HG02571 (cell line): Measurements from ENCODE around the gene KIF23.
A peak's percentile ranks its signal among the peaks of the same experiment; 100 is the strongest.
"Not testable (repeated sequence)": the region's sequence is repeated elsewhere in the genome, so short reads cannot be mapped to it uniquely, and the experiment has no call there.

ENCODE experiments used
- ATAC-seq: cut with Tn5 transposase; IDR thresholded peaks from one replicate; pipeline ENCODE4 v1.9.1; 2021; ENCODE audit warnings: mild to moderate bottlenecking, moderate library complexity; ENCODE audit not compliant: unreplicated experiment

The KIF23 gene

DNA sequence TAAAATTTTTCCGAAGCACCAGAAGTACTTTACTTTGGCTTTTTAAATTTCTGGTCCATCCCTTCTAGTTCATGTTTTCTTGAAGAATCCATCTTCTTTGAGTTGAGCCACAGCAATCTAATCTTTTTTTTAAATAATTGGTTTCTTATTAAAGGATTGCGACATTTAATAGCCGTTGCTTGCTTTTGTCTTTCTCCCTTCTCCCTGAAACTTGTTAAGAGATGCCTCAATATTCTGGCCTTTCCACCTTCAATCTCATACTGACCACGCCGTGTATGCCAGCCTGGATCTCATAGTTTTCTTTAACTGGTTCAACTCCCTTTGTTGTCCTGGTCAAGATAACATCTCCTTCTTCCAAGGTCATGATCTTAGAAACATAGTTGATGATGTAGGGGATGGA lies 20.1 kb downstream of the KIF23 start:
- ATAC-seq: no peak

DNA sequence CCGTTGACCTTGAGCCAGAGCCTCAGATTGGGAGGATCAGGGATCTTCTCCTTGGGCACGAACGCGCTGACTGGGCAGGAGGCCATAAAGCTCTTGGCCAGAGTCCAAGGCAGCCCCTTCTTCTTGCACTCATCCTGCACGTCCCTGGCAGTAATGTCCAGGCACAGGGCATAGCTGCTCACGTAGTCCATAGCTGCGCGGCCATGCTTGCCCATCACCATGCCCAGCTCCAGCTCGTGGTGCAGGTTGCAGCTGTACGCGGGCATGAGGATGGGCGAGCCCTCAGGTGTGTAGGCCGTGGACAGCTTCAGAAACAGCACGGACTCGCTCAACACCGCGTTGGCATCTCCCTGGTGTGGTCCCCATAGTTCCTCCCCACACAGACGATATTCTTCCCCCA lies 20.5 kb downstream of the KIF23 start:
- ATAC-seq: no peak

DNA sequence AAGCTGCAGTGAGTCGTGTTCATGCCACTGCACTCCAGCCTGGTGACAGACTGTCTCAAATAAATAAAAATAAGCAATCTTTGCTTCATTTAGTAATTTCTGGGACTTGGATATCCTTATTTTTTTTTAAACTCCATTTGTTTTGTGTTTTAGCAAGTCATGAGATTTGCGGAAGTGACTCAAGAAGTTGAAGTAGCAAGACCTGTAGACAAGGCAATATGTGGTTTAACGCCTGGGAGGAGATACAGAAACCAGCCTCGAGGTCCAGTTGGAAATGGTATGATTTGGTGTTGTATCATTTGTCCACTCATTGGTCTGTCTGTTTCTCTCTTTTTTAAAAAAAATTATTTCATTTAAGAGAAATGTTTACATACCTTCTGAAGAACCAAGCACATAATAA lies 21.8 kb downstream of the KIF23 start:
- no peak for ATAC-seq

- no peak for ATAC-seq
Observed at GRCh38 chr15:69436951-69437350, 22.8 kb downstream of the KIF23 start.

- ATAC-seq: no peak
Observed at GRCh38 chr15:69439623-69440022, 25.5 kb downstream of the KIF23 start.

- no peak for ATAC-seq
Observed at GRCh38 chr15:69443032-69443611, 29.0 kb downstream of the KIF23 start.

- no peak for ATAC-seq
Observed at GRCh38 chr15:69444686-69445085, 30.5 kb downstream of the KIF23 start.

DNA sequence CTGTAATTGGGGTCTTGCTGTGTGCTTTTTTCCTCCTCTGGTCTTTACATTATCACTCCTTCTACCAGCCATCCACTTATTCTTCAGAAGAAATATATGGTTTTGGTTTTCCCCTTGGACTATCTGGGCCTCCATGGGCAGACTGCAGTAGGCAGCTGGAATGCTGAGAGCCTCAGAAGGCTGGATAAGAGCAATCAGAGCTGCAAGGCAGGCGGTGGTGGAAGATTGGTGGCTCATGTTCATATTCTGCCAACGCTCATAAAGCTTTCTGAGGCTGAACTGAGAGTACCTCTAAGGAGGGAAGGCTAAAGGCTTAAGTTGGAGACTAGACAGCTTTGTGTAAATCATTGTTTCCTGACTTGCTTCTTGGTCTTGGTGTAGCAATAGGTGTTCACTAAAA lies 32.8 kb downstream of the KIF23 start:
- ATAC-seq: no peak

- ATAC-seq: not testable (repeated sequence)
Observed at GRCh38 chr15:69450221-69450620, 36.1 kb downstream of the KIF23 start.

- no peak for ATAC-seq
Observed at GRCh38 chr15:69450968-69451695, 37.0 kb downstream of the KIF23 start.

- peak; percentile 9 for ATAC-seq
Observed at GRCh38 chr15:69451951-69452691, 38.0 kb downstream of the KIF23 start.

DNA sequence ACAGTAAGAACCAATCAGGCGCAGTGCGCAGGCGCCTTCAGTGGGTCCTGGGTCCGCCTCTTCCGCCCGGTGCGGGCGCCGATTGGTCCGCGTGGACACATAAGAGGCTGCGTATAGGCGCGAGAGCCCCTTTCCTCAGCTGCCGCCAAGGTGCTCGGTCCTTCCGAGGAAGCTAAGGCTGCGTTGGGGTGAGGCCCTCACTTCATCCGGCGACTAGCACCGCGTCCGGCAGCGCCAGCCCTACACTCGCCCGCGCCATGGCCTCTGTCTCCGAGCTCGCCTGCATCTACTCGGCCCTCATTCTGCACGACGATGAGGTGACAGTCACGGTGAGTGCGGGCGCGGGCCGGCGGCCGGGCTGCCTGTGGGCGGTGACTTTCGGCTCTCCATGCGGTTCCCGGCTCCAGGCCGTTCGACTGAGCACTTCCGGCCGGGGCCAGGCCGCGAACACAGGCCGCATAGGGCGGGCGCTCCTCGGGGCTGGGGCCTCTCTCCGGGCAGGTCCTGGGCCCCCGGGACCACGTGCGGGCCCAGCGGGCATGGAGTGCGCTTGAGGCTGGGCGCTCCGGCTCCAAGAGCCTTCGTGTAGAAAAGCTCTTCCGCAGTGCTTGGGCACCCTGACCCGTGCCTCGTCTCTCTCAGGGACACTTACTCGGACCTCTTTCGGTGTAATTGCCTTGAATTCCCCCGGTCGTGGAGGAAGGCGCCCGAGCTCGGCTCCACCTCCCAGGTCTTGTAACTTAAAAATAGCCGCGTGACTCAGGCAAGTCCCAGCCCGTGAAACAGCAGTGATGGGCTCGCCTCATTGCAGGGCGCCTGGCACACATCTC lies 38.8 kb downstream of the KIF23 start, which contains the start of gene RPLP1:
RPLP1 (plus strand) TSS at position 127 of the 830 bp plus-strand sequence; CDS start at position 258, 131 bp downstream.
- ATAC-seq: peak; percentile 77

GRCh38 chr15:69454953-69455352 lies 40.8 kb downstream of the KIF23 start:
- no peak for ATAC-seq

DNA sequence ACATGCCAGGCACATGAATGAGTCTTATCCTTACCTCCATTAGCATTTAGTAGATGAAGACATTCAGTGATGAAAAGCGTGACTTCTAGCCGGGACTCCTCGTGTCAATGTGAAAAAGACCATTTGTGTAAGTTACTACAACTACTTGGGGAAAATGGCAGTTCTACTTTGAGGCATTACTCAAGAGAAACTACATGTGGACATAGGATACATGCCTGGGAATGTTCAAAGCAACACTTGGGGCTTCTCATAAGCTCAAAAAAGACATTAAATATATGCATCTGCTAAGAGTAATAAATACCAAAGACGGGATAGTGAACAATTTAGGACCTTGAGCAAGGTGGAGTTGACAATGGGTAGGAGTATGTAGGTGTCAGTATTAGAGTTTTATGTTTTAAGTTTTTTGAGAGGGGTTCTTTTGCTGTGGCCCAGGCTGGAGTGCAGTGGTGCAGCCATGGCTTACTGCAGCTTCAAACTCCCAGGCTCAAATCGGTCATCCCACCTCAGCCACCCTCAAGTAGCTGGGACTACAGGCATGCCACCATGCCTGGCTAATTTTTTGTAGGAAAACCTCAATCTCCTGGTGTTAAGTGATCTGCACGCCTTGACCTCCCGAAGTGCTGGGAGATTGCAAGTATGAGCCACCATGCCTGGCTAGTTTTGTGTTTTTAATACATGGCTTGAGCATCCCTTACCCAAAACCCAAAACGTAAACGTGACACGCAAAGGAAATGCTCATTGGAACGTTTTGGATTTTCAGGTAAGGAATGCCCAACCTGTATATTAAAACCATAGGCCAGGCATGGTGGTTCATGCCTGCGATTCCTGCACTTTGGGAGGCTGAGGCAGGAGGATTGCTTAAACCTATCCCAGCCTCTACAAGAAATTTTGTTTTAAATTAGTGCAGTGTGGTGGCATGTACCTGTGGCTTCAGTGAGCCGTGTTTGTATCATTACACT lies 42.3 kb downstream of the KIF23 start:
- ATAC-seq: no peak

DNA sequence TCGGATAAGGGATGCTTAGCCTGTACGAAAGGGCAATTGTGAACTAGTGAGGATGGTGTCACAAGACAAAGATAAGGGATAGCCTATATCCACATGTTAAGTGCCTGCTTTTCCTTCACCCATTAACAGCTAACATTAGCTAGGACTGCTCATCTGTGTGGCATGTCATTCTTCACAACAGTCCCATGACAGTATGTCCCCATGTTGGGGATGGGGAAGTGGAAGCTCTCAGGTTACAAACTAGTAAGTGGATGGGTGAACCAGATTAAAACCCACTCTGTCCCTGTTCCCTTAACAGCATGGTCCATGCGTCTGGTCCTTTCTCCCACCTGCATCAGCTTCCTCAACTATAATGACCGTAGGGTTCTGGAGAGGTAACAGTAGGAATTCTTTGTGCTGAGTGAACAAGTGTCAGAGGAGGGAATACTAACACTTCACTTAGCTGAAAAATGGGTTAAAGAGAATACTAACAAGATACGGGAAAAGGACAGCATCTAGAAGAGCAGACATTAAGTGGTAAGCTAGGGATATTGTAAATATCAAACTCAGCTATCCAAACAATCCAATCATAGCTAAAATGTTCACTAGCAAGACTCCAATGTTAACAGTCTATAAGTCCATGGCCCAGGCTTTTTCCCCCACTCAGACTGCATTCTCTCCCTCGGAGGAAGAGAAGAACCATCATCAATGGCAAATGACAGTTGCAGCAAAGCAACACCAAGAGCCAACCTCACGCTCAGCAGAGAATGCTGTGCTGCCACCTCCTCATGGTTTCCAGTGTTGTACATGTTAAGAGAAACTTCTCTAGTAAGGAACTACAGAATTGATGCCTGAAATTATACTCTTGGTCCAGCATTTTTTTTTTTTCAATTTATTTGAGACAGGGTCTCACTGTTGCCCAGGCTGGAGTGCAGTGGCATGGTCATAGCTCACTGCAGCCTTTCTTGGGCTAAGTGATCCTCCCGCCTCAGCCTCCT lies 43.4 kb downstream of the KIF23 start:
- no peak for ATAC-seq

GRCh38 chr15:69459066-69459465 lies 44.9 kb downstream of the KIF23 start:
- no peak for ATAC-seq

DNA sequence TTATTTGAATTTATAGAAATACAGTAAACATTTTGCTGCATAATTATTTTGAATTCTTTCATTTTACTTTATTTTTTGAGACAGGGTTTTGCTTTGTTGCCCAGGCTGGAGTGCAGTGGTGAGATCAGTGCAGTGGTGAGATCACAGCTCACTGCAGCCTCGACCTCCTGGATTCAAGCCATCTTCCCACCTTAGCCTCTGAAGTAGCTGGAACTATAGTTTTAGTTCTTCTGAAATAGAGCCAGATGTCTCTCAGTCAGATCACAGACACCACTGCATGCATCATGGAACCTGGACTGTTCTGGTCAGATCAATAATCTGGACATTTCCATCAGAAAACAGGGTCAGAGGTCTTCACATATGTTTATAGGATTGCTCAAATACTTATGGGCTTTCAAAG lies 46.3 kb downstream of the KIF23 start:
- ATAC-seq: no peak

DNA sequence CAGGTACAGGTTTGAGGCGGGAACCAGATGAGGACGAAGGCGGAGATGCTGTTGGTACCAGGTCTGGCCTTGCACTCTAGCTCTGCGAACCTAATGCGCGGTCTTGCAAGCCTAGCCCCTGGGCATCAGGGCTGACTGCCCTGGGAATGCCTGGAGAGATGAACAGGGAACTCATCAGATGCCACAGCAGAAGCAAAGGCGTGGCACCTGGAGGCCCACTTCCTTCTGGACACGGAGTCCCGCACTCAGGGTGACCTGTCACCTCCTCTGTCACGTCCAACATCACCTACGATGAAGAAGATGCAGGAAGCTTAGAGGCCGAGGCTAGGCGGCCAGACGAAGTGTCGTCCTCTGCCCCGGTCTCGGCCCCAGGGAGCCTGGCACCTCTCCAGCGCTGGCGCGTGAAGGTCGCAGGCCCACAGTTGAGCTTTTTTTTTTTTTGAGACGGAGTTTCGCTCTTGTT lies 47.9 kb downstream of the KIF23 start:
- peak; percentile 5 for ATAC-seq
